Calu3 (cell line): ENCODE results near the gene DLG2. TPM values are rescaled to one million over a fixed set of nuclear protein-coding genes. Genes with fewer than 3 reads are reported as not detected.

Experiments used
- BruUV-seq: library from RNA; stranded (reverse); fragments of 400-500 nt; replicated peaks from 2 replicates; lab custom pipeline; 2021; lab: Mats Ljungman, UMichigan
- CTCF ChIA-PET: fragments of 300-600 bp; sonication (Branson Sonifier 250); formaldehyde crosslinking; loops from one replicate; lab custom pipeline; 2022; ENCODE audit warnings: antibody characterized with exemption; lab: Charles Lee
- DNase-seq: peaks from one replicate; pipeline ENCODE4 v3.0.0; 2022
- H3K27ac Mint-ChIP-seq: one replicate; pipeline ENCODE4 v1.8.0; 2022; ENCODE audit warnings: mixed read lengths; ENCODE audit not compliant: unreplicated experiment
- H3K27me3 Mint-ChIP-seq: one replicate; pipeline ENCODE4 v1.8.0; 2022; ENCODE audit warnings: mixed read lengths; ENCODE audit not compliant: unreplicated experiment
- H3K36me3 Mint-ChIP-seq: one replicate; pipeline ENCODE4 v1.8.0; 2022; ENCODE audit warnings: mild to moderate bottlenecking, moderate library complexity, mixed read lengths; ENCODE audit not compliant: insufficient read depth, unreplicated experiment
- H3K4me1 Mint-ChIP-seq: one replicate; pipeline ENCODE4 v1.8.0; 2022; ENCODE audit warnings: mild to moderate bottlenecking, low read depth, mixed read lengths; ENCODE audit not compliant: unreplicated experiment
- H3K4me3 Mint-ChIP-seq: one replicate; pipeline ENCODE4 v1.8.0; 2022; ENCODE audit warnings: mild to moderate bottlenecking, low read depth, moderate library complexity, mixed read lengths; ENCODE audit not compliant: unreplicated experiment
- H3K9me3 Mint-ChIP-seq: one replicate; pipeline ENCODE4 v1.8.0; 2022; ENCODE audit warnings: low read depth, mixed read lengths; ENCODE audit not compliant: unreplicated experiment
- intact Hi-C: fragments of 100-400 bp; cut with micrococcal nuclease; formaldehyde crosslinking; loops from one replicate; pipeline ENCODE4 v1.10.0; 2022; ENCODE audit not compliant: unreplicated experiment
- total RNA-seq: library from RNA; stranded (reverse); gene quantifications from 2 replicates; pipeline ENCODE4 v1.2.3, GENCODE V29; 2022
- TF ChIP-seq, protein P1 (sequence below): fragments of 200-600 bp; IDR thresholded peaks from one replicate; pipeline ENCODE4 v1.8.0; 2022; ENCODE audit warnings: antibody characterized with exemption; ENCODE audit not compliant: unreplicated experiment

DLG2 gene
- total RNA-seq, 1 experiment from 2014 or later, result 0.71 TPM

- H3K27me3 Mint-ChIP-seq, result peaks cover 12% of the 10 kb centered on the region
- TF ChIP-seq, protein P1, sequence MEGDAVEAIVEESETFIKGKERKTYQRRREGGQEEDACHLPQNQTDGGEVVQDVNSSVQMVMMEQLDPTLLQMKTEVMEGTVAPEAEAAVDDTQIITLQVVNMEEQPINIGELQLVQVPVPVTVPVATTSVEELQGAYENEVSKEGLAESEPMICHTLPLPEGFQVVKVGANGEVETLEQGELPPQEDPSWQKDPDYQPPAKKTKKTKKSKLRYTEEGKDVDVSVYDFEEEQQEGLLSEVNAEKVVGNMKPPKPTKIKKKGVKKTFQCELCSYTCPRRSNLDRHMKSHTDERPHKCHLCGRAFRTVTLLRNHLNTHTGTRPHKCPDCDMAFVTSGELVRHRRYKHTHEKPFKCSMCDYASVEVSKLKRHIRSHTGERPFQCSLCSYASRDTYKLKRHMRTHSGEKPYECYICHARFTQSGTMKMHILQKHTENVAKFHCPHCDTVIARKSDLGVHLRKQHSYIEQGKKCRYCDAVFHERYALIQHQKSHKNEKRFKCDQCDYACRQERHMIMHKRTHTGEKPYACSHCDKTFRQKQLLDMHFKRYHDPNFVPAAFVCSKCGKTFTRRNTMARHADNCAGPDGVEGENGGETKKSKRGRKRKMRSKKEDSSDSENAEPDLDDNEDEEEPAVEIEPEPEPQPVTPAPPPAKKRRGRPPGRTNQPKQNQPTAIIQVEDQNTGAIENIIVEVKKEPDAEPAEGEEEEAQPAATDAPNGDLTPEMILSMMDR, result no peak
- no TSS peak for BruUV-seq
- H3K4me1 Mint-ChIP-seq, result no peaks in the 10 kb centered on the region
- no peak for DNase-seq
- H3K27ac Mint-ChIP-seq, result no peak overlapping the region
- peaks cover 2% of the 10 kb centered on the region for H3K9me3 Mint-ChIP-seq
- intact Hi-C loops, result no loop called here
- no peaks in the 10 kb centered on the region for H3K36me3 Mint-ChIP-seq
- no peak overlapping the region for H3K4me3 Mint-ChIP-seq
- CTCF ChIA-PET, result no interaction called here
Observed at GRCh38 chr11:83583757-83584366, 2043.3 kb downstream of the DLG2 start.

- H3K27ac Mint-ChIP-seq, result no peak overlapping the region
- intact Hi-C loops, result no loop called here
- H3K9me3 Mint-ChIP-seq, result no peaks in the 10 kb centered on the region
- H3K4me3 Mint-ChIP-seq, result no peak overlapping the region
- CTCF ChIA-PET, result no interaction called here
- H3K36me3 Mint-ChIP-seq, result no peaks in the 10 kb centered on the region
- no peaks in the 10 kb centered on the region for H3K4me1 Mint-ChIP-seq
- no peaks in the 10 kb centered on the region for H3K27me3 Mint-ChIP-seq
- TF ChIP-seq, protein P1, result no peak
- no TSS peak for BruUV-seq
- no peak for DNase-seq
Observed at GRCh38 chr11:83574519-83574918, 2052.6 kb downstream of the DLG2 start.

DNA sequence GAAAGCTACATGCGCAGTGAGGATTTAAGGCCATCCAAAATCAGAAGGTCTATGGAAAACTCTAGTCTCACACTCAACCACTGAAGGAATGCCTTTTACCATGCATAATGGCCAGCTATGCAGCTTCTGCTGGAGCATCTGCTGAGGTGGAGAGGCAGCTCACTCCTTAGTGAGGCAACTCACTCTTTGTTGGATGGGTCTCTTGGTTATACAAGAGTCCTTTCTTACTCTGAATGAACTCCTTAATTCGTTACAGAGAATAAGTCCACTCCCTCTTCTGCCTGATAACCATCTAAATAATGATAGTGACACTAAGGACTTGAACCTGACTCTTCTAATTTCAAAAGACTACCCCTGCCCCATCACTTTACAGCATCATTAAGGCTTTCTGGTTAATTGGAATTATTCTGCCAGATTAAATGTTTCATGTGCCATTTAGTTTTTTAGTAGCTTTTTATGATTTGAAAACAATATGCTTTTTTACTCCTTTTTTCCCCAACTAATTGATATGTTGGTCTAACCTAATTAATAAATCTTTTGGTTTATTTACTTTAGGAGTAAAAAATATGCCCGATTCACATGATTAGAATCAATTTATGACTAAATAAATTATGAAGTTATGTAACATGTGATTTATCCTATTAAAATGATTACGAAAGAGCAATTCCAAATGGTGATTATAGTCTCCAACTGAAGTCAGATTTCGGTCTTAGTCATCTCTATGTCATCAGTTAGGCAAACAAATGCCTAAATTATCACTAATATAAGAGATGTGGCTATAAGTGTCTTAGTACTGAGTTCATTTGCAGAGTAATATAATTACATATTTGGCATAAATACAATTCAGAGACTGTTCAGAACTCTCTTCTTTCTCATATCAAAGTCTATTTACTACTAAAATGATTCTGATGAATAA, 2054.3 kb downstream of the DLG2 start:
- Mint-ChIP-seq H3K27ac (no peak overlapping the region), H3K36me3 (no peaks in the 10 kb centered on the region), H3K9me3 (no peaks in the 10 kb centered on the region), H3K27me3 (peaks cover 2% of the 10 kb centered on the region), H3K4me3 (no peak overlapping the region), H3K4me1 (no peaks in the 10 kb centered on the region)
- no peak for DNase-seq
- CTCF ChIA-PET, result no interaction called here
- BruUV-seq, result no TSS peak
- intact Hi-C loops, result no loop called here
- TF ChIP-seq, protein P1, result no peak

GRCh38 chr11:83571302-83571701, 2055.8 kb downstream of the DLG2 start:
- peaks cover 7% of the 10 kb centered on the region for H3K27me3 Mint-ChIP-seq
- TF ChIP-seq, protein P1, result no peak
- H3K4me3 Mint-ChIP-seq, result no peak overlapping the region
- no peaks in the 10 kb centered on the region for H3K4me1 Mint-ChIP-seq
- no peak overlapping the region for H3K27ac Mint-ChIP-seq
- no peaks in the 10 kb centered on the region for H3K36me3 Mint-ChIP-seq
- H3K9me3 Mint-ChIP-seq, result no peaks in the 10 kb centered on the region
- BruUV-seq, result no TSS peak
- intact Hi-C loops, result no loop called here
- CTCF ChIA-PET, result no interaction called here
- DNase-seq, result no peak
